Panc1 (cell line): Measurements from ENCODE around the gene CD244. TPM values are rescaled to one million over a fixed set of nuclear protein-coding genes. Genes with fewer than 3 reads are reported as not detected.

Source experiments
- total RNA-seq: library from RNA; stranded (reverse); gene quantifications from one replicate; pipeline ENCODE4 v1.2.1, GENCODE V29; 2021; ENCODE audit not compliant: unreplicated experiment

Gene CD244
- total RNA-seq, 1 experiment from 2014 or later: not detected

Other genes starting within 250 kb of the CD244 start
- gene SLAMF1, start 215.8 kb downstream of the CD244 start, total RNA-seq: not detected
- gene CD48, start 151.1 kb downstream of the CD244 start, total RNA-seq: 0.67 TPM
- gene SLAMF7, start 123.6 kb downstream of the CD244 start, total RNA-seq: 0.21 TPM
- 0.10 TPM for gene LY9, start 66.7 kb downstream of the CD244 start, total RNA-seq
- not detected for gene ITLN1, start 22.3 kb upstream of the CD244 start, total RNA-seq
- not detected for gene ITLN2, start 91.9 kb upstream of the CD244 start, total RNA-seq
- 63.0 TPM for gene F11R, start 158.3 kb upstream of the CD244 start, total RNA-seq
- gene TSTD1, start 176.1 kb upstream of the CD244 start, total RNA-seq: 20.1 TPM
- gene USF1, start 183.1 kb upstream of the CD244 start, total RNA-seq: 57.7 TPM
- gene ARHGAP30, start 207.0 kb upstream of the CD244 start, total RNA-seq: 0.36 TPM
- gene NECTIN4, start 226.7 kb upstream of the CD244 start, total RNA-seq: not detected
- gene KLHDC9, start 235.5 kb upstream of the CD244 start, total RNA-seq: 7.6 TPM